ENCODE measurements around the gene NLRC3.
"Not testable (repeated sequence)": the region's sequence is repeated elsewhere in the genome, so short reads cannot be mapped to it uniquely, and the experiment has no call there.

The NLRC3 gene

DNA sequence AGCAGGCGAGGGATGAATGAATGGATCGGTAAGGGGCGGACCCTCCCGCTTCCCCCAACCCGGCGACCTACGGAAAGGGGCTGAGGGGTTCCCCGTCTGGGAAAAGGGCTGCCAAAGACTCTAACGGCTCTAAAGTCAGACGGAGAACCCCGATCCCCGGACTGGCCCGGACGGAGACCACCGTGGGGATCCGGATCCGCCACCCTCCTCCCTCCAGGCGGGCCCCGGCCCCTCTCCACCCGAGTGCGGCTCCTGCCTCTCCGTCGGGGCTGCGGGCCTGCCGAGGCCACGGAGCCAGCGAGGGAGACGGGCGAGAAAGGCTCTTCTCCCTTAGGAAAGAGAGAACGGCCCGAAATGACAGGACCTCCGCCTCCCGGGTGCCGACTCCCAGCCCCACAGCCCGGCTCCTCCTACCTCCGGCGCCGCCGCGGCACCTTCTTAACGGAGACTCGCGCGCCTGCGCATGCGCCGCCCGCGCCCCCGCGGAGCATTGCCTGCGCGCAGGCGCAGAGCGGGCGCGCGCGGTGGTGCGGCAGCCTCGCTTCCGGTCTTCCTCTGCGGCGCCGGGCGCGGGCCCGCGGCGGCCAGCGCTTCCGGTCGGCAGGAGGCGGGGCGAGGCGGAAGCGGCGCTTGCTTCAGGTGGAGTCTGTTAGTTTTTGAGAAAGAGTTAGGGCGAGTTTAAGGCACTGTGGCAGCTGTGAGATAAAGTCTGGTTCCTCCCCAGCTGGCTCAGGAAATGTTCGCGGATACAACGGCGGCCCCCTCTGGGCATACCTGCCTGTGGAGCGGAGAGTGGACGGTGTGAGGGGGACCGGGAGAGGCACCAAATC lies 34.2 kb upstream of the NLRC3 start, which contains the start of gene SLX4:
TSS of gene SLX4 (minus strand) at position 461 of the 830 bp plus-strand sequence. CDS start 2,642 bp downstream, outside the sequence.
- TF ChIP-seq, protein P1, sequence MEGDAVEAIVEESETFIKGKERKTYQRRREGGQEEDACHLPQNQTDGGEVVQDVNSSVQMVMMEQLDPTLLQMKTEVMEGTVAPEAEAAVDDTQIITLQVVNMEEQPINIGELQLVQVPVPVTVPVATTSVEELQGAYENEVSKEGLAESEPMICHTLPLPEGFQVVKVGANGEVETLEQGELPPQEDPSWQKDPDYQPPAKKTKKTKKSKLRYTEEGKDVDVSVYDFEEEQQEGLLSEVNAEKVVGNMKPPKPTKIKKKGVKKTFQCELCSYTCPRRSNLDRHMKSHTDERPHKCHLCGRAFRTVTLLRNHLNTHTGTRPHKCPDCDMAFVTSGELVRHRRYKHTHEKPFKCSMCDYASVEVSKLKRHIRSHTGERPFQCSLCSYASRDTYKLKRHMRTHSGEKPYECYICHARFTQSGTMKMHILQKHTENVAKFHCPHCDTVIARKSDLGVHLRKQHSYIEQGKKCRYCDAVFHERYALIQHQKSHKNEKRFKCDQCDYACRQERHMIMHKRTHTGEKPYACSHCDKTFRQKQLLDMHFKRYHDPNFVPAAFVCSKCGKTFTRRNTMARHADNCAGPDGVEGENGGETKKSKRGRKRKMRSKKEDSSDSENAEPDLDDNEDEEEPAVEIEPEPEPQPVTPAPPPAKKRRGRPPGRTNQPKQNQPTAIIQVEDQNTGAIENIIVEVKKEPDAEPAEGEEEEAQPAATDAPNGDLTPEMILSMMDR (IDR thresholded peaks at IDR 0.05; ENCODE audit: low read length, missing control alignments), result no peak
- peak within 1 kb of the TSS; percentile 94 for H3K4me3 ChIP-seq (replicated peaks; ENCODE audit: low read depth, low read length)
- peak; percentile 91 for DNase-seq (ENCODE audit: low read depth)

- peak overlapping the region; percentile 94 for H3K4me3 ChIP-seq (replicated peaks; ENCODE audit: low read depth, low read length)
- TF ChIP-seq, protein P1 (IDR thresholded peaks at IDR 0.05; ENCODE audit: low read length, missing control alignments), result no peak
- peak; percentile 3 for DNase-seq (ENCODE audit: low read depth)
Measured at GRCh38 chr16:3610698-3611145, 33.5 kb upstream of the NLRC3 start.

DNA sequence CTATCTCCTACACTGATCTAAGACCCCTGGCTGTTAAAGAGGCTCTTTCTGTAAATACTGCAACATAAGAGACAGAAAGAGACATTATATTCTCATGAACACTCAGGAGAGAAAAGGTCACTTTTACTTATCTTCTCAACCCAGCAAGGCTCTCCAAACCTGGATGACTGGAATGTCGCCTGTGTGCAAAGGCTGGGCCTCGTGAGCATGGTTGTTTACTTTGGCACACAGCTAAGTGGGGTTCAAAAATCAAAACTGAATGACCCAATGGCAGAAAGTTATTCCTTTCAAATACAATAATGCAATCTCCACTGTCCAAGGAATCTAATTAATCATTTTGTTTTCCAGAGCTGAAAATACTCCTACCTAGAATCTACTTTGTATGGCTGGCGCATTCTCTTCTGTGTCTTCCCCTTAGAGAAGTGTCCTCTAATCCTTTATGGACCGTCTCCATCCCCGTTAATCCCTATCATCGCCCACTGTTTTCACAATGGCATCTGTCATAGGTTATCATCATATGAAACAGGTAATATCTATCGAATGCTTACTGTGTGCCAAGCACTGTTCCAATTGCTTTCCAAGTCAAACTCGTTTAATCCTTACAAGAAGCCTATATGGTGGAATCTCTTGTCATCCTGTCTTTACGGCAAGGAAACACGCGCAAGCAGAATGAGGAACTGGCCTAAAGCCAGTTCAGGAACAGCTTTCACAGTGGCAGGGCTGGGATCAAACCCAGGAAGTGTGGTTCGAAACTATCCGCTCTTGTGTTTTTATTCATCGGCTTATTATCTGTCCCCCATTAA lies 32.9 kb upstream of the NLRC3 start:
- H3K4me3 ChIP-seq (replicated peaks; ENCODE audit: low read depth, low read length), result peak overlapping the region; percentile 94
- no peak for DNase-seq (ENCODE audit: low read depth)
- TF ChIP-seq, protein P1 (IDR thresholded peaks at IDR 0.05; ENCODE audit: low read length, missing control alignments), result no peak

- not testable (repeated sequence) for DNase-seq (ENCODE audit: low read depth); H3K4me3 ChIP-seq (replicated peaks; ENCODE audit: low read depth, low read length)
Measured at GRCh38 chr16:3608976-3609375, 31.8 kb upstream of the NLRC3 start.

DNA sequence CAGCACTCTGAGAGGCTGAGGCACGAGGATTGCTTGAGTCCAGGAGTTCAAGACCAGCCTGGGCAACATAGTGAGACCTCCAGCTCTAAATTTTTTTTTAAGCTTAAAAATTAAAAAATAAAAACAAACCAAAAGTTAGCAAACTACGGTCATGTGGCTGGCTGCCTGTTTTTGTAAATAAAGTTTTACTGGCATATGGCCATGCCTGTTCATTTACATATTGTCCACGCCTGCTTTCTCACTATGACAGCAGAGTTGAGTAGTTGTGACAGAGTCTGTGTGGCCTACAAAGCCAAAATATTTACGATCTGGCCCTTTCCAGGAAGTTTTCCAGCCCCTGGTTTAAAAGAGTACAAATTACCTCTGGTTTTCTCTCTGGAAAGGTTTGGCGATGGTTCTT lies 30.9 kb upstream of the NLRC3 start:
- TF ChIP-seq, protein P1 (IDR thresholded peaks at IDR 0.05; ENCODE audit: low read length, missing control alignments), result no peak
- H3K4me3 ChIP-seq (replicated peaks; ENCODE audit: low read depth, low read length), result no peak overlapping the region
- DNase-seq (ENCODE audit: low read depth), result no peak

DNA sequence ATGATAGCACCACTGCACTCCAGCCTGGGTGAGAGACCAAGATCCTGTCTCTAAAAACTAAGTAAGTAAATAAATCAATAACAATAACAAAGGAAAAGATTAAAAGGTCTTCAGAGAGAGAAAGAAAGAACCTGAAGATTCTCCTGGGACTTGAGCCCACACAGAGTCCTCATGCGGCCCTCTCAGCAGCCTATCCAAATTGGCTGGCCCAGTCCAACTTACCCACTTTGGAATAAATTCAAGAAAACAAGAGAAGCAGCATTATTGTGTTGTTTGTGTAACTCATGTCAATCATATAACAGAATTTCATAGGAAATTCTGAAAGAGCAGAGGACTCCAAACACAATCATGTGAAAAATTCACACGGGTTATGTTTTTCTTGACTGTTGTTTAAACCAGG lies 30.4 kb upstream of the NLRC3 start:
- TF ChIP-seq, protein P1 (IDR thresholded peaks at IDR 0.05; ENCODE audit: low read length, missing control alignments), result no peak
- no peak for DNase-seq (ENCODE audit: low read depth)

DNA sequence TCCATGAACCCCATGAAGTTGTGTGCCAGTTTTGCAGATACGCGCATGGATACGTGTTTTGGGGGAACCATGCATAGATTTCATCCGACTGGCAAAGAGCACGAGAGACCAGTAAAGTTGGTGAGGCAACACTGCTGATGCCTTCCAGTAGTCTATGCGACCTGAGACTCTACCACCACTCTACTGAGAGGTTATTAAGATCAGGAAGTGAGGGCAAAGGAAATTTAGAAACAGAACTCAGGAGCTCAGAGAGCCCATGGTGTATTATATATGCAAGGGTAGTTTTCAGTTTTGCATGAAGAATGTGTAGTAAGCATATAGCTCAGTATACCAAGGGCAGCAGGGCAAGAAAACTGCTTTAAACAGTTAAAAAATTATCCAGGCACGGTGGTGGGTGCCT lies 30.0 kb upstream of the NLRC3 start:
- DNase-seq (ENCODE audit: low read depth), result no peak
- TF ChIP-seq, protein P1 (IDR thresholded peaks at IDR 0.05; ENCODE audit: low read length, missing control alignments), result no peak
- H3K4me3 ChIP-seq (replicated peaks; ENCODE audit: low read depth, low read length), result no peak overlapping the region

More for the DNA sequence above, 30.4 kb upstream of the NLRC3 start:
- no peak overlapping the region for H3K4me3 ChIP-seq (replicated peaks; ENCODE audit: low read depth, low read length)

Data from fibroblast of pulmonary artery (primary cell).